Breast epithelium (tissue), 4 donors: ENCODE measurements around the gene IL17F. TPM values are rescaled to one million over a fixed set of nuclear protein-coding genes. Genes with fewer than 3 reads are reported as not detected.

ENCODE experiments used
- DNase-seq, 2 donors: peaks; one replicate each; pipeline ENCODE4 v3.0.0-alpha.2; 2019; ENCODE audit warnings: low spot score in 2 of 2
- H3K27ac ChIP-seq, 2 donors: fragments of 200-600 bp; sonication (generic) in 1 of 2; one replicate each; pipeline ENCODE4 v1.5.1; 2016 to 2019; ENCODE audit warnings: mild to moderate bottlenecking in 1 of 2
- H3K27me3 ChIP-seq, 2 donors: fragments of 200-600 bp; sonication (generic) in 1 of 2; one replicate each; pipeline versions ENCODE4 v1.5.1 to v1.6.0; 2017 to 2019; ENCODE audit warnings: control low read depth in 1 of 2, mild to moderate bottlenecking in 1 of 2
- H3K36me3 ChIP-seq: fragments of 200-600 bp; one replicate; pipeline ENCODE4 v1.5.1; 2019
- H3K4me1 ChIP-seq, 2 donors: fragments of 200-600 bp; sonication (generic); one replicate each; pipeline ENCODE4 v1.5.1; 2016 to 2019; ENCODE audit warnings: control low read depth in 1 of 2
- H3K4me3 ChIP-seq, 3 donors: fragments of 200-600 bp; sonication (generic); 1 replicate in 2 of 3; 2 replicates in 1 of 3; pipeline ENCODE4 v1.5.1; 2016 to 2019; ENCODE audit warnings: mild to moderate bottlenecking in 3 of 3, moderate library complexity in 2 of 3
- H3K9me3 ChIP-seq, 2 donors: fragments of 200-600 bp; sonication (generic) in 1 of 2; one replicate each; pipeline ENCODE4 v1.5.1; 2016 to 2019; ENCODE audit warnings: control low read depth in 1 of 2
- POLR2A ChIP-seq: fragments of 450-650 bp; IDR thresholded peaks from one replicate; pipeline ENCODE4 v1.6.1; 2016; ENCODE audit warnings: antibody characterized with exemption, mild to moderate bottlenecking, moderate library complexity
- POLR2AphosphoS5 ChIP-seq, 3 donors: sonication (generic); formaldehyde crosslinking; IDR thresholded peaks; one replicate each; pipeline ENCODE4 v1.6.1; 2017; ENCODE audit warnings: antibody characterized with exemption in 3 of 3
- intact Hi-C: fragments of 100-400 bp; cut with DNase I; formaldehyde crosslinking; loops from one replicate; pipeline ENCODE4 v1.15.1; 2023; ENCODE audit warnings: low total_unique reads
- total RNA-seq, 3 donors: library from RNA; depleted of rRNA; stranded (reverse); fragments of >200 nt; gene quantifications; one replicate each; pipeline ENCODE4 v1.1.0, GENCODE V29; 2016
- TF ChIP-seq, protein P1 (sequence below), 3 donors: fragments of 450-650 bp; IDR thresholded peaks; one replicate each; pipeline ENCODE4 v1.5.1; 2016 to 2017; ENCODE audit warnings: antibody characterized with exemption in 3 of 3, mild to moderate bottlenecking in 3 of 3, moderate library complexity in 3 of 3

IL17F gene
- total RNA-seq, 3 donors from 2014 or later: not detected

DNA sequence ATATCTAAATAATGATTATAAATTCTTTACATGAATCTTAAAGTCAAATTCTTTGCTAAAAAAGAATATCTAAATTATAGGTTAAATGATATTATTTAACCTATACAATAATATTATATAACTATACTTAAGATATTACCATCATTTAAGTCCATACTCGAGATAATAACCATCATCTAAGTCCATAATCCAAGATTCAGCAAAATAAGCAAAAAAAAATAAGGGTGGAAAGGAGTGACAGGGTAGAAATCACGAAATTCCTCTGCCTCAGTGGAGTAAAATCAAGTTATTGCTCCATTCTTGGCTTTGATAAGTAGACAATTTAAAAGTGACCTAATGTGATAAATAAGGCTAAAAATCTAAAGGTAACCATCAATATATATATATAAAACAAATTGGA lies 48.4 kb downstream of the IL17F start:
- Histone ChIP-seq H3K27me3 (no peaks in the 10 kb centered on the region), H3K27ac (no peak overlapping the region), H3K9me3 (peaks cover 4 to 13% of the 10 kb centered on the region in 2 donors), H3K4me1 (no peaks in the 10 kb centered on the region), H3K36me3 (no peaks in the 10 kb centered on the region), H3K4me3 (no peak overlapping the region)
- TF ChIP-seq POLR2A: no peak
- TF ChIP-seq, protein P1, sequence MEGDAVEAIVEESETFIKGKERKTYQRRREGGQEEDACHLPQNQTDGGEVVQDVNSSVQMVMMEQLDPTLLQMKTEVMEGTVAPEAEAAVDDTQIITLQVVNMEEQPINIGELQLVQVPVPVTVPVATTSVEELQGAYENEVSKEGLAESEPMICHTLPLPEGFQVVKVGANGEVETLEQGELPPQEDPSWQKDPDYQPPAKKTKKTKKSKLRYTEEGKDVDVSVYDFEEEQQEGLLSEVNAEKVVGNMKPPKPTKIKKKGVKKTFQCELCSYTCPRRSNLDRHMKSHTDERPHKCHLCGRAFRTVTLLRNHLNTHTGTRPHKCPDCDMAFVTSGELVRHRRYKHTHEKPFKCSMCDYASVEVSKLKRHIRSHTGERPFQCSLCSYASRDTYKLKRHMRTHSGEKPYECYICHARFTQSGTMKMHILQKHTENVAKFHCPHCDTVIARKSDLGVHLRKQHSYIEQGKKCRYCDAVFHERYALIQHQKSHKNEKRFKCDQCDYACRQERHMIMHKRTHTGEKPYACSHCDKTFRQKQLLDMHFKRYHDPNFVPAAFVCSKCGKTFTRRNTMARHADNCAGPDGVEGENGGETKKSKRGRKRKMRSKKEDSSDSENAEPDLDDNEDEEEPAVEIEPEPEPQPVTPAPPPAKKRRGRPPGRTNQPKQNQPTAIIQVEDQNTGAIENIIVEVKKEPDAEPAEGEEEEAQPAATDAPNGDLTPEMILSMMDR (IDR thresholded peaks at IDR 0.05): no peak
- no peak for DNase-seq
- intact Hi-C loops: no loop called here

DNA sequence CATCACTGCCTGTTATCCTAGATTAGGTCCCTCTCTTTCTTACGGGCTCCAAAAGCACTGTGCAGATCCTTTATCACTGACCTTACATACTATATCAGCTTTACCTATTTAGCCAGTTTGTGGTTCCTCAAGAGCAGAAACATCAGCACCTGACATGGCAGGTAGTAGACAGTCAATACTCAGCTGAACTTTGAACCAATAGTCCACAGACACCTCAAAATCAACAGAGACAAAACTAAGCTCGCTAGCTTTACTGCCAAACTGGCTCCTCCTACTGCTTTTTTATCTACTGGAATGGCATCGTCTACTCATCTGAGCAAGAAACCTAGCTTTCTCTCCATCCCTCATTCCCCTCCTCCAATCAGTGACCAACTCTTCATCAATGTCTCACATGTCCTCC lies 52.5 kb downstream of the IL17F start:
- intact Hi-C loops: no loop called here
- H3K36me3 ChIP-seq: no peaks in the 10 kb centered on the region
- no peaks in the 10 kb centered on the region for H3K9me3 ChIP-seq
- no peaks in the 10 kb centered on the region for H3K4me1 ChIP-seq
- H3K4me3 ChIP-seq: no peak overlapping the region
- H3K27me3 ChIP-seq: no peaks in the 10 kb centered on the region
- no peak for TF ChIP-seq POLR2AphosphoS5 (IDR thresholded peaks at IDR 0.05)
- TF ChIP-seq, protein P1 (IDR thresholded peaks at IDR 0.05): no peak
- no peak for TF ChIP-seq POLR2A
- H3K27ac ChIP-seq: no peak overlapping the region
- DNase-seq: no peak

DNA sequence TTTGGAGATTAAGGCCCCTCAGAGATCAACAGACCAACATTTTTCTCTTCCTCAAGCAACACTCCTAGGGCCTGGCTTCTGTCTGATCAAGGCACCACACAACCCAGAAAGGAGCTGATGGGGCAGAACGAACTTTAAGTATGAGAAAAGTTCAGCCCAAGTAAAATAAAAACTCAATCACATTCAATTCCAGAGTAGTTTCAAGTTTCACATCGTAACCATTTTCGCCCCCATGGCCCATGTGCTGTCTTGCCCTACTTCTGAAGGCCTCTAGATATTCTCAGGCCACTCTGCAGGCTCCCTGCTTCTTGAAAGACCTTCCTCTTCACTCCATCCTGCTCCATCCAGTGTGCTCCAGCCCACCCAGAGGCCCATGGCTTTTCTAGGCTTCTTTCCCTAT lies 53.9 kb downstream of the IL17F start:
- Histone ChIP-seq H3K4me3 (no peak overlapping the region), H3K4me1 (no peaks in the 10 kb centered on the region), H3K27ac (no peak overlapping the region), H3K36me3 (no peaks in the 10 kb centered on the region), H3K27me3 (no peaks in the 10 kb centered on the region), H3K9me3 (no peaks in the 10 kb centered on the region)
- no peak for DNase-seq
- TF ChIP-seq, protein P1 (IDR thresholded peaks at IDR 0.05): no peak
- no peak for TF ChIP-seq POLR2AphosphoS5 (IDR thresholded peaks at IDR 0.05)
- no peak for TF ChIP-seq POLR2A
- intact Hi-C loops: no loop called here

DNA sequence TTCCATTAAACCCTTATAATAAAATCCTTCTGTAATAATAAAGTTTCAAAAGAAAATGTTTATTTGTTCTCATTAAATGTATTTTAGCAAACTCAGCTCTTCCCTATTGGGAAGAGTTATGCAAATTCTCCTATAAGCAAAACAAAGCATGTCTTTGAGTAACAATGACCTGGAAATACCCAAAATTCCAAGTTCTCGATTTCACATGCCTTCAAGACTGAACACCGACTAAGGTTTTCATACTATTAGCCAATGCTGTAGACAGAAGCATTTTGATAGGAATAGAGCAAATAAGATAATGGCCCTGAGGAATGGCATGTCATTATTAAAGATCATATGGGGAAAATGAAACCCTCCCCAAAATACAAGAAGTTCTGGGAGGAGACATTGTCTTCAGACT lies 54.3 kb downstream of the IL17F start:
- H3K27ac ChIP-seq: no peak overlapping the region
- H3K4me1 ChIP-seq: no peaks in the 10 kb centered on the region
- no peak for DNase-seq
- TF ChIP-seq POLR2A: no peak
- no peak for TF ChIP-seq POLR2AphosphoS5 (IDR thresholded peaks at IDR 0.05)
- no peak overlapping the region for H3K4me3 ChIP-seq
- intact Hi-C loops: no loop called here
- no peaks in the 10 kb centered on the region for H3K36me3 ChIP-seq
- H3K9me3 ChIP-seq: no peaks in the 10 kb centered on the region
- H3K27me3 ChIP-seq: no peaks in the 10 kb centered on the region

DNA sequence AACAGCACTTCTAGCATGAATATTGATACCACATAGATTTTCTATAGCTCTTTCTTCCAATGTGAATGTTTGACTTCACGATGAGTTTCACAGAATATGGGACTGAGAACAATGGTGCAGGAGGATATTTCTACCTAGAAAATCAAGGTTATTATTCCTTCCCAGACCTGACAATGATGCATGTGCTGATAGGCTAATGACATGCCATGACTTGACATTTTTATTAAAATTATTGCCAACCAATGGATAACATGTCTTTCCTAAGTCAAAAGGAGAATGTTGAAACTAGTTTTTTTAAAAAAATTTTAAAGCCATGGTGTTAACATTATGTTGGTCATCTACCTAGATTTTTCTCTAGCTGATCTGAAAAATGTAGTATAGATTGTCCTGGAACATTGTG lies 57.2 kb downstream of the IL17F start:
- Histone ChIP-seq H3K36me3 (no peaks in the 10 kb centered on the region), H3K9me3 (no peaks in the 10 kb centered on the region), H3K4me3 (no peak overlapping the region), H3K27me3 (no peaks in the 10 kb centered on the region), H3K4me1 (no peaks in the 10 kb centered on the region), H3K27ac (no peak overlapping the region)
- DNase-seq: no peak
- intact Hi-C loops: no loop called here
- TF ChIP-seq, protein P1 (IDR thresholded peaks at IDR 0.05): no peak
- TF ChIP-seq POLR2A (no peak), POLR2AphosphoS5 (IDR thresholded peaks at IDR 0.05) (no peak)

Other genes with a start within 250 kb of the IL17F start
- gene PKHD1, start 156.9 kb downstream of the IL17F start, total RNA-seq: 1 to 10 TPM in 1 of 3 donors, under 1 TPM in 2; 0.44 to 1.1 (median 0.66) TPM
- gene IL17A, start 58.1 kb downstream of the IL17F start, total RNA-seq: not detected
- gene MCM3, start 40.2 kb upstream of the IL17F start, total RNA-seq: 10 to 100 TPM; 31.2 to 44.5 (median 43.3) TPM
- gene PAQR8, start 117.7 kb upstream of the IL17F start, total RNA-seq: 1 to 10 TPM; 4.0 to 4.6 (median 4.3) TPM
- gene EFHC1, start 175.8 kb upstream of the IL17F start, total RNA-seq: 10 to 100 TPM; 26.2 to 55.8 (median 36.7) TPM